Fibroblast of pulmonary artery (primary cell): ENCODE results near the gene PRKCD.
A peak's percentile ranks its signal among the peaks of the same experiment; 100 is the strongest.

ENCODE experiments used
- DNase-seq: peaks from one replicate; pipeline ENCODE4 v3.0.0-alpha.2; 2010; ENCODE audit warnings: low read depth
- H3K4me3 ChIP-seq: replicated peaks from 2 replicates; pipeline ENCODE4 v1.5.1; 2011; ENCODE audit warnings: low read depth, mild to moderate bottlenecking, control low read depth, low read length, moderate library complexity
- CTCF ChIP-seq: IDR thresholded peaks from 2 replicates; pipeline ENCODE4 v1.5.1; 2011; ENCODE audit warnings: mild to moderate bottlenecking, control low read depth, low read length, inconsistent platforms; ENCODE audit errors: missing control alignments

Gene PRKCD

GRCh38 chr3:53156368-53156834 is 4.6 kb upstream of the PRKCD start:
- no peak for DNase-seq
- TF ChIP-seq CTCF = no peak
- H3K4me3 ChIP-seq = no peak overlapping the region

GRCh38 chr3:53157974-53158580 is 2.9 kb upstream of the PRKCD start:
- no peak for DNase-seq
- H3K4me3 ChIP-seq = no peak overlapping the region
- no peak for TF ChIP-seq CTCF

GRCh38 chr3:53158765-53159155 is 2.2 kb upstream of the PRKCD start:
- no peak overlapping the region for H3K4me3 ChIP-seq
- TF ChIP-seq CTCF = no peak
- no peak for DNase-seq

- TF ChIP-seq CTCF = no peak
- no peak overlapping the region for H3K4me3 ChIP-seq
These were observed 1.6 kb upstream of the PRKCD start for GRCh38 chr3:53159156-53160060.

GRCh38 chr3:53160061-53160659 is 849 bp upstream of the PRKCD start:
- TF ChIP-seq CTCF = no peak
- no peak for DNase-seq
- H3K4me3 ChIP-seq = peak overlapping the region; percentile 83

More at GRCh38 chr3:53159156-53160060, 1.6 kb upstream of the PRKCD start:
- peak; percentile 50 for DNase-seq

- DNase-seq = no peak
- TF ChIP-seq CTCF = no peak
These were observed 426 bp downstream of the PRKCD start for GRCh38 chr3:53161450-53161819.

More at GRCh38 chr3:53161450-53161819, 426 bp downstream of the PRKCD start:
- peak overlapping the region; percentile 83 for H3K4me3 ChIP-seq
